H1 (cell line): ENCODE results near the gene TMEM258. TPM values are rescaled to one million over a fixed set of nuclear protein-coding genes. Genes with fewer than 3 reads are reported as not detected.

Source experiments
- SAP30 ChIP-seq: fragments of 300-600 bp; sonication (generic); IDR thresholded peaks from 2 replicates; pipeline ENCODE4 v1.7.1; 2012; ENCODE audit warnings: low read length, moderate library complexity, mild to moderate bottlenecking, inconsistent platforms; ENCODE audit not compliant: insufficient read depth, insufficient replicate concordance
- polyA plus RNA-seq, 7 experiments: library from polyadenylated mRNA; depleted of rRNA in 3 of 7; stranded (reverse) in 5 of 7; unstranded in 2 of 7; fragments of >200 nt in 5 of 7; fragments of 200-250 nt in 2 of 7; gene quantifications; 1 replicate in 5 of 7; 2 replicates in 1 of 7; 4 replicates in 1 of 7; pipeline versions ENCODE4 v1.2.1 to v1.2.3, GENCODE V29; 2011 to 2013; ENCODE audit warnings: missing spikeins in 2 of 7, mixed read lengths in 2 of 7
- total RNA-seq: library from RNA; stranded (reverse); fragmentation: NEBNext Ultra II Directional; extraction: Animal tissue kit (Norgen Biotek cat#: 25700); gene quantifications from 2 replicates; pipeline ENCODE4 v1.2.1, GENCODE V29; 2021

Gene TMEM258
- total and polyA plus RNA-seq, 2 of the 8 experiments (the other 6 are each of a cell fraction or from before 2014, with no cell fraction given), result 186 to 759 TPM

- TF ChIP-seq SAP30, result no peak
Observed at GRCh38 chr11:61753672-61754071, 38.7 kb downstream of the TMEM258 start (continued).
